ENCODE data around the gene CDC34. TPM values are rescaled to one million over a fixed set of nuclear protein-coding genes. Genes with fewer than 3 reads are reported as not detected.
A peak's percentile ranks its signal among the peaks of the same experiment; 100 is the strongest.

Gene CDC34, protein sequence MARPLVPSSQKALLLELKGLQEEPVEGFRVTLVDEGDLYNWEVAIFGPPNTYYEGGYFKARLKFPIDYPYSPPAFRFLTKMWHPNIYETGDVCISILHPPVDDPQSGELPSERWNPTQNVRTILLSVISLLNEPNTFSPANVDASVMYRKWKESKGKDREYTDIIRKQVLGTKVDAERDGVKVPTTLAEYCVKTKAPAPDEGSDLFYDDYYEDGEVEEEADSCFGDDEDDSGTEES
- total RNA-seq: 30.7 TPM

DNA sequence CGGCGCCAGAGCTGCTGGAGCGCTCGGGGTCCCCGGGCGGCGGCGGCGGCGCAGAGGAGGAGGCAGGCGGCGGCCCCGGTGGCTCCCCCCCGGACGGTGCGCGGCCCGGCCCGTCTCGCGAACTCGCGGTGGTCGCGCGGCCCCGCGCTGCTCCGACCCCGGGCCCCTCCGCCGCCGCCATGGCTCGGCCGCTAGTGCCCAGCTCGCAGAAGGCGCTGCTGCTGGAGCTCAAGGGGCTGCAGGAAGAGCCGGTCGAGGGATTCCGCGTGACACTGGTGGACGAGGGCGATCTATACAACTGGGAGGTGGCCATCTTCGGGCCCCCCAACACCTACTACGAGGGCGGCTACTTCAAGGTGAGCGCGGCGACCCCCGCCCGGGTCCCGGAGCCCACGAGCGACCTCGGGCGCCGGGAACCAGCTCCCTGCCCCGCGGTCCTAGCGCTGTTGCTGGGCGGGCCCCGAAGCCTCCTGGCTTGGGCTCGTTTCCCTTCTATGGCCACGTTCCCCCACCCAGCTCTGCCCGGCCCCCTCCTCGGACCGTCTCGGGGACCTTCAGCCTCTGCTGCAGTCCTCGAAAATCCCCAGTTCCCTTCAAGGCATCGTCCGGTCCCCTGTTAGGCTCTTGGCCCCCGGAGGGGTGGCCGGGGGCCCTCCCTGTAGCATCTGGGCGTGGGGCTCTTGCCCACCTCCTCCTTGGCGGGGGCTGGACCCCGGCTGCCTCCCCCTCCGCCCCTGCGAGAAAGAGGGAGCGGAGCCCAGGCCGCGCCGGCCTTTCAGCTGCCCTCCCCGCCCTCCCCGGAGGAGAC is at the start of gene CDC34:
Gene CDC34 (plus strand): TSS at position 8 of the 808 bp plus-strand sequence. CDS start 172 bp downstream, at position 180.
- ATAC-seq: no peak

DNA sequence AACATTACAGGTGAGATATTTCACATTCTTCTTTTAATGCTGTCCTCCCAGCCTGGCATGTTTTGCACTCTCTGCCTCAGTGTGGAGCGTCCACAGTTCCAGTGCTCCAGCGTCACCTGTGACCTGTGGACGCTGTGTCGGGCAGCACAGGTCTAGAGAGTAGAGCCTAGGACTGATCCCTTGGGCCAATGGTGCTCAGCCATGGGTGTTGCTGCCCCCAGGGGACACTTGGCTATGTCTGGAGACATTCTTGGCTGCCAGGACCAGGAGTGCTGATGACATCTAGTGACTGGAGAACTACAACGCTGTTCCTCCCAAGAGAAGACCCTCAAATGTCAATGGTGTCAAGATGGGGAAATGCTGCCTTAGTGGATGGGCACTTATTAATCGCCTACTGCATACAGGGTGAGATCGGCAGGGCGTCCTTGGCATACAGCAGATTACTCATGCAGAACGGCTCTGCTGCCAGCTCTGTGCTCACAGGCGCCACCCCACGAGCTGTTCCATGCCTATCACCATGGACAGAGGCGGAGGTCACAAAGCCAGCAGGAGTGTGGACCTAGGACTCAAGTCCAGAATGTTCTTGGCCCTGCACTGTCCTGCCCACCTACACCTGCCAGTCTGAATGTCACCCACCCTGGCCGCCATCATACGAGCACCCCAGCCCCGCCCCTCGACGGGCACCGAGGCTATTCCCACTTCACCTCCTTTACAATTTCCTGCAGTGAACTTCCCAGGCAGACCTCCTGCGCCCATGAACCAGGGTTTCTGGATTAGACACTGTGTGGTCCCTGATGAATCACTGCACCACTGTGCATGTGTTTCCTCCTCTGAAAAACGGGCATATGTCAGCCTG is 49.1 kb upstream of the CDC34 start:
- ATAC-seq: peak; percentile 7

DNA sequence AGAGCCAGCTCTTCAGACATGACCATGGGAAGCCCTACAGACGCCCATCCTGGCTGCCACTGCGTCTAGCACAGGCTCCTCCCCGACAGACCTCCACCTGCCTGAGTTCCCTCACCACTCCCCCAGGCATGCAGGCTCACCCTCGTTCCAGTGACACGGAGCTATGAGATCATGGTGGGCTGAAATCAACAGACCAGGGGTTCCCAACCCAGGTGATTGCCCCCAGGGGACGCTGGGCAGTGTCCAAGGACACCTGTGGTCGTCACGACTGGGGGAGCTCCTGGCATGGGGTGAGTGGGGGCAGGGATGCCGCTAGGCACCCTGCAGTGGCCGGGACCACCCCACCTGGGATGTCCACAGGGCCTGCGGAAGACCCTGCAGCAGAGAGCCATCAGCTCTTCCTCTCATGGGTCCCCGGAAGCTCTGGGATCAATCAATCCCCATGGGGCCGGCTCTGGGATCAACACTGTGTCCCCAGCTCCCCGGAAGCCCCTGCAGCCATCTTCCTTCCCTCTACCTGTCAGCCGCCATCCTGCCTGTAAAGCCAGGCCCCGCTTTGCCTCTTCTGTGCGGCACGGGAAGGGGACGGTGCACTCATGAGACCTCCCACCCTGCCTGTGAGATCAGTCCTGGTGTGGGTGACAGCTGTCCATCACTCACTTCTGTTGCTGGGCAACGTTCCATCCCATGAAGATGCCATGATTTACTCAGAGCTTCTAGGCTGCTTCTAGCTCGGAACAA is 48.1 kb upstream of the CDC34 start:
- no peak for ATAC-seq

DNA sequence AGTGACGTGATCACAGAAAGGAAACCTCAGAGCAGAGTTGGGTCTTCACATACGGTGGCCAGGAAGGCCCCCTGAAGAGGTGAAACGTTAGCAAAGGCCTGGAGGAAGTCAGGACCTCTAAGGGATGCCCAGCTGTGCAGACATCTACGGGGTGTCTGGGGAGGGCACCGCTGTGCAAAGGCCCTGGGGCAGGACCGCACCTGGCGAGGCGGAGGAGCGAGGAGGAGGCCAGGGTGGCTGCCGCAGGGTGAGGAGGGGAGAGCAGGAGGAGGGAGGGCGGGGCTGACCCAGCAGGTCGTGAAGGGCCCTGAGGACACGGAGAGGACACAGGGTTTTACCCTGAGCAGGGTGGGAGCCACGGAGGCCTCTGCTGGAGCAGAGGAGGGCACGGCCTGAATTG is 47.1 kb upstream of the CDC34 start:
- ATAC-seq: no peak

DNA sequence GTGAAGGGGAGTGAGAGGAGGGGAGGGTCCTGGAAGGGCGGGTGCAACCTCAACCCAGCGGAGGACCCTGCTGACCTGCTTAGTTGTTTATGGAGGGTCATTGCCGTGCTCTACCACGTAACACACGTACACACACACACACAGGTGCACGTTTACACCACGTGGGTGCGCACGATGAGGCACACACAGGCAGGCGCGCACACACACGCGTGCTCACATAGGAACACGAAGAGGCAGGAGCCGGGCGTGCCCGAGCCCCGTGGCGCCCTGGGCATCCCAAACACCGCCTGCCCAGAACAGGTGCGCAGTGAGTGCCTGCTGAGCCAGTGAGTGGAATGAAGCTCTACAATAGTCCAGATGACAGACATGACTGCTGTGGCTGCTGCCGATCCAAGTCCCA is 46.5 kb upstream of the CDC34 start:
- ATAC-seq: peak; percentile 16

DNA sequence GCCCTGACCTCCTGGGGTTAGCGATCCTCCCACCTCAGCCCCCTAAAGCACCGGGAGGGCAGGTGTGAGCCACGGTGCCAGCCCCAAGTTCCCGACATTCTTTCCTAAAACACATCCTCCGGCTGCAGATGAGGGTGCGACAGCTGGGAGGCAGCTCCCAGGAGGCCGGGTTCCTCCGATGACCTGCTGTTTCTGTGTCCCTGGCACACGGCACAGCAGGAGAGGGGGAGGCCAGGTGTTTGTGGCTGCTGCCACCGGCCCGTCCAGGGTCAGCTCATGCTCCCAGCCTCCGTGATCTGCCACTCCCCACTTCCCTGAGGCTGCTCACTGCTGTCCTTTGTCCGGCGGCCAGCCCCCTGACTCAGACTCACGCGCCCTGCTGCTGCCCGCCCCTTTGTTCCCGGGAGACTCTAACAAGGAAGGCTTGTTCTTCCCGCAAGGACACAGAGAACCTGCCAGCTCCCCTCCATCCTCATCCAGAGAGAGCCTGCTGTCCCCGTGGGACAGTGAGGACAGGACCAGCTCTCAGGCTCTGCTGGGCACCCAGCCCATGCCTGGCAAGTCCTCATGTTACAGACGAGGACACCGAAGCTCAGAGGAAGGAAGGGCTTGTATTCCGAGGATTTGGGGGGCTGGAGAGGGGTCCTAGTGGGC is 45.9 kb upstream of the CDC34 start:
- no peak for ATAC-seq

DNA sequence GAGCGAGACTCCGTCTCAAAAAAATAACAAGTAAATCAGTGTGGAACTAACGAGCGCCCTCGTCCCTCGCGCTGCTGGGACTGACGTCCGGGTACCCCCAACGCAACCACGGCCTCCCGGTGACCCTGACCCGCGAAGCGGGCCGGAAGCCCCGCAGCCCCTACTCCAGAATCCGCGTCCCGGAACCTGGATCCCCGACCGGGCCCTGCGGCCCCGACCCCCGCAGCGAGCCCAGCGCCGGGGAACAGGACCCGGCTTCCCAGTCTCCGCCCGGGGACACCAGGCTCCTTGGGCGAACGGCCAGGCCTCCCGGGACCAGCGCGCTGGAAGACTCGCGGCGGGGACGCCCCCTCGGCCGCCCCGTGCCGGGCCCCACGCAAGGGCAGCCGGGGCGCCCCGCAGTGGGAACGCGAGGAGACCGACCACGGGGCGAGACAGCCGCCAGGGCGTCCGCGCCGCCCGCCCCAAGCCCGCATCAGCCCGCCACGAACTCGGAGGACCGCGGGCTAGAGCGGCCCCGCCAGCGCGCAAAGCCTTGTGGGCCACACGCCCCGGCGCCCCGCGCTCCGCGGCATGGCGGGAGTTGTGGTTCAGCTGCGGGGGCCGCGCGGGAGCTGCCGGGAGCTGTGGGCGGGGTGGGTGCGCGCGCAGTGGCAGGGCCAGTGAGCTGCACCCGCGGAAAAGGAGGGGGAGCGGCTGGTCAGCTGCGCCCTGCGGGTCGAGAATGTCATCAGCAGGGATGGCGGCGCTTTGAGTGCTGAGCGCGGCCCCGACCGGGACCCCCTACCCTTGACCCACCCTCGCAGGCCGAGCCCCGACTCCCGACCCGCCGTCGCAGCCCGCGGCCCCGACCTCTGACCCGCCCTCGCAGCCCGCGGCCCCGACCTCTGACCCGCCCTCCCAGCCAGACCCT is 42.8 kb upstream of the CDC34 start:
- peak; percentile 94 for ATAC-seq

DNA sequence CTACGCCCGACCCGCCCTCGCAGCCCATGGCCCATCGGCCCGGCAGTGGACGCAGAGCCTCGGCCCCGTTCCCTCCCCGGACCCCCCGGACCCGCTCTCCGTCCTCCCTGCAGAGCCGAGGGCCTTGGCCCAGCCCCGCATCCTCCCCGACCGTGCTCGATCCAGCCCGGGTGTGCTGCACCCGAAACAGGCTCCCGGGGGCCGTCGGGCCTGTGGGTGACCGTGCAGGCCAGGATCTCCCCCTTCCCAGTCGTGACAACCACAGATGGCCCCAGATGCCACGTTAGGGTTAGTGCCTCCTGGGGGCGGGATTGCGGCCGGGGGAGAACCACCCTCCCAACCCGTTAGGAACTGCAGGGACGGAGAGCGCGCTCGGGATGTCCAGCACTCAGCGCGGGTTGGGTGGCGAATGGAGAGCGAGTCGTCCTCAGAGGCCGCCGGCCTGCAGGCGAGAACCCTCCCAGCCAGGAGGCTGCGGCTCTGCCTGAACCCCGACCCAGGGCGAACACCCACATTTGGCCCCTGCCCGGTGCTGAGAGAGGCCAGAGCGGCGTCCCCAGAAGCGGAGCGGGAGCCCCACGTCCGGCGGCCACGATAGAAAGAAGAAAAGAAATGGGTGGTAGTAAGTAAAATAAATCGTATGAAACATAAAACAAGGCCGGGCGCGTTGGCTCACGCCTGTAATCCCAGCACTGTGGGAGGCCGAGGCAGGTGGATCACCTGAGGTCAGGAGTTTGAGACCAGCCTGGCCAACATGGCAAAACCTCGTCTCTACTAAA is 42.0 kb upstream of the CDC34 start:
- peak; percentile 43 for ATAC-seq

DNA sequence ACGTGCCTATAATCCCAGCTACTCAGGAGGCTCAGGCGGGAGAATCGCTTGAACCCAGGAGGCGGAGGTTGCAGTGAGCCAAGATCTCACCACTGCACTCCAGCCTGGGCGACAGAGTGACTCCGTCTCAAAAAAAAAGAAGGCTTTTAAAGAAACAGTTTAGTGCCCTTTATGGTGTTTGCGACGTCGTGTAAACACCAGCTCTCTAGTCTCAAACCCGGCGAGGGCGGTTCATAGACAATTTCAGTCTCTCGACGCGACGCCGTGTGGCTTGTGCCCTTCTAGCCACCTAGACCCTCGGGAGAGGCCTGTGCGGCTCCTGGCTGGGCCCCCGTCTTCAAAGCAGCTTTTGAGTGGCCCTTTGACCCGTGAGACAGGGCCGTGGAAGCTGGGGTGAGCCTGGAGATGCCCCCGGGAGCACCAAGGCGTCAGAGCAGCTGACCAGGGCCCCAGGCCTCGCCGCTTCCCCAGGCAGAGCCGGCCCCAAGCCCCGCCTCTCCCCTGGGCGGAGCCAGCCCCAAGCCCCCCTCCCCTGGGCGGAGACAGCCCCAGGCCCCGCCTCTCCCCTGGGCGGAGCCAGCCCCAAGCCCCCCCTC is 40.3 kb upstream of the CDC34 start:
- ATAC-seq: no peak

DNA sequence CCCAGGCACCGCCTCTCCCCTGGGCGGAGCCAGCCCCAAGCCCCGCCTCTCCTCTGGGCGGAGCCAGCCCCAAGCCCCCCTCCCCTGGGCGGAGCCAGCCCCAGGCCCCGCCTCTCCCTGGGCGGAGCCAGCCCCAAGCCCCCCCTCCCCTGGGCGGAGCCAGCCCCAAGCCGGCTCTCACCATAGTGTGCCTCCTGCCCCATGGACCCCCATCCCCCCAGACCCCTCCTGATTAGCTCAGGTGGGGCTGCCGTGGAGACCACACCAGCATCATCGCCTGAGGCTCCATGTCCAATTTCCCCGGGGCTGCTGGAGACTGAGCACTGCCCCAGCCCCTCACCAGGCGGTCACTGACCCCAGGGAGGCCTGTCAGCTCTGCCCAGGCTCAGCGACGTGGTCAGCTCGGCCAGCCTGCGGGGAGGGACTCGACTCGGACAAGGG is 39.4 kb upstream of the CDC34 start:
- no peak for ATAC-seq

DNA sequence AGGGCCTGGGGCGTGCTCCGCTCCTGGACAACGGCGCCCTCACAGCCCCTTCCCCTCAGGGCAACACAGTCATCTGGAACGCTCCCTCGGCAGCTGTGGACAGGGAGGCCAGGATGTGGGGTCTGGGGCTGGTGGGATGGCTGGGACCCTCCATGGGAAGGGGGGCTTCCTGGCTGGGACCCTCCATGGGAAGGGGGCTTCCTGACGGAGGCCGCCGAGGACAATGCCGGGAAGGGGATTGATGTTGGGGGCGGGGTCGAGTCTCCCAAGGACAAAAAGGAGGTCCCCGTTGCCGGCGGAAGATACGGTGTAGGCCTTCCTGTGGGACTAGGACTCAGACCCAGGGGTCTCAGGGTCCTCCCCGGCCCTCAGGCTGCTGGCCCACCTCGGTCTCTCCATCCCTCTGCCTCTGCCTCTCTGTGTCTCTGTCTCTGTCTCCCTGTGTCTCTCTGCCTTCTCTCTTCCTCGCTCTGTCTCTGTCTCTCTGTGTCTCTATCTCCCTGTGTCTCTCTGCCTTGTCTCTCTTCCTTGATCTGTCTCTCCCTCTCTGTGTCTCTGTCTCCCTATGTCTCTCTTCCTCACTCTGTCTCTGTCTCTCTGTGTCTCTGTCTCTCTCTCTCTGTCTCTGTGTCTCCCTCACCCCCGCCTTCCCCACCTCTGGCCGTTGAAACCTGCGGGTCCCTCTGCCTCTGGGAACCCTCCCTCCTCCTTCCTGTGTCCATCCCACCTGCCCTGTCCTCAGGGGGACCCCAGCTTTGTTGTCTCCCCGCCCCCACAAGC is 38.0 kb upstream of the CDC34 start:
- no peak for ATAC-seq

DNA sequence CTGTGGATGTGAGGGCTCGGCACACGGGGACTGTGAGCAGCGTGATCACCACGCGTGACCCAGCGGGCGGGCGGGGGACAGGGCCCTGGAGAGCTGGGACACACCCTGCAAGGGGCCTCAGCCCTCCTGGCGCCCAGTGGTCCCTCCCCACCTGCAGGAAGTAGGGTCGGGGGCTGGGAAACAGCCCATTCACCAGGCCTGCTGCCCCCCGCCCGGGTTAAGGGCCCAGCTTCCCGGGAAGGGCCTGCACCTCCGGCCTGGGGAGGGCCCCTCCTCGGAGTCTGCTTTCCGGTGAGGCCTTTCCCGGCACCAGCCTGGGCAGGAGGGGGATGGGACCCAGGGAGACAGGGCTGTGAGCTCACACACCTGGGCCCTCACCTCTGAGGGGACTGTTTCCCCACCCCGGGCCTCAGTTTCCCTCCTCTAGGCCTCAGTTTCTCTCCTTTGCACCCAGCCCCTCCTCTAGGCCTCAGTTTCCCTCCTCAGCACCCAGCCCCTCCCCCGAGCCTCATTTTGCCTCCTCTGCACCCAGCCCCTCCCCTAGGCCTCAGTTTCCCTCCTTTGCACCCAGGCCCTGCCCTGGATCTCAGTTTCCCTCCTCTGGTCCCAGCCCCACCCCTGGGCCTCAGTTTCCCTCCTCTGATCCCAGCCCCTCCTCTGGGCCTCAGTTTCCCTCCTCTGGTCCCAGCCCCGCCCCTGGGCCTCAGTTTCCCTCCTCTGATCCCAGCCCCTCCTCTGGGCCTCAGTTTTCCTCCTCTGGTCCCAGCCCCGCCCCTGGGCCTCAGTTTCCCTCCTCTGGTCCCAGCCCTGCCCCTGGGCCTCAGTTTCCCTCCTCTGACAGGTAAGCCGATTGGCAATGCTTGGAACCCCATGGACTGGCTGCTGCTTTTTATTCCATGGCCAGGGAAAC is 37.1 kb upstream of the CDC34 start:
- no peak for ATAC-seq

DNA sequence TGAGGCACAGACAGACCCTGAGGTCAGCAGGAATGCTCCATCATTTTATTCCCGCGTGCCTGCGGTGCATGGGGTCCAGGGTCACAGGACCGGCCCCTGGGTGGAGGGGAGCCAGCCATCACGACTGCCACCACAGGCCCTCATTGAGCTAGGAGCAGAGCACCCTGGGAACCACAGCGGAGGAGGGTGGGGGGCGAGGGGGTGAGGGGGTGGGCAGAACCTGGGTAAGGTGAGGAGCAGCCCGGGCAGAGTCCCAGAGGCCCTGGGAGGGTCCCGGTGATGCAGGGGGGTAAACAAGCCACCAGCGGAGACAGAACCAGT is 36.5 kb upstream of the CDC34 start:
- no peak for ATAC-seq

DNA sequence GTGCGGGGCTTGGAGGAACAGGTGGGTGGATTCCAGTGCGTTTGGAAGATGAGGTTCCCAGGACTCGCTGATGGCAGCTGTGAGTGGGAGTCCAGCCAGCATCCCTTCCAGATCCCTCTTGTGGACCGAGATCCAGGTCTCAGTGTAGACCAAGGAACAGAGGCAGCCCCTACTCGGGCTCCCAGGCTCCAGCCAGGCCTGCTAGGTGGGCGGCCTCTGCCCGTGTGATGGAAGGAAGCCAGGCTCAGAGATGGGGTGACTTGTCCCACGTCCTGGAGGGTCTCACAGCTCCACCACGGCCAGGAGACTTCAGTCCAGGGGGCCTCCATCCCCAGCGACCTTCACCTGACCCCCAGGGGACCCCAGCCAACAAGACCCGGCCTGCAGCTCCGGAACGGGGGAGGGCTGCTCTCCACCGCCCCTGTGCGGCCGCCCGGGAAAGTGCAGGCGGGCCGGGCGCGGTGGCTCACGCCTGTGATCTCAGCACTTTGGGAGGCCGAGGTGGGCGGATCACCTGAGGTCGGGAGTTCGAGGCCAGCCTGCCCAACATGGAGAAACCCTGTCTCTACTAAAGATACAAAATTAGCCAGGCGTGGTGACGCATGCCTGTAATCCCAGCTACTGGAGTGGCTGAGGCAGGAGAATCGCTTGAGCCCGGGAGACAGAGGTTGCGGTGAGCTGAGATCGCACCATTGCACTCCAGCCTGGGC is 36.0 kb upstream of the CDC34 start:
- no peak for ATAC-seq

DNA sequence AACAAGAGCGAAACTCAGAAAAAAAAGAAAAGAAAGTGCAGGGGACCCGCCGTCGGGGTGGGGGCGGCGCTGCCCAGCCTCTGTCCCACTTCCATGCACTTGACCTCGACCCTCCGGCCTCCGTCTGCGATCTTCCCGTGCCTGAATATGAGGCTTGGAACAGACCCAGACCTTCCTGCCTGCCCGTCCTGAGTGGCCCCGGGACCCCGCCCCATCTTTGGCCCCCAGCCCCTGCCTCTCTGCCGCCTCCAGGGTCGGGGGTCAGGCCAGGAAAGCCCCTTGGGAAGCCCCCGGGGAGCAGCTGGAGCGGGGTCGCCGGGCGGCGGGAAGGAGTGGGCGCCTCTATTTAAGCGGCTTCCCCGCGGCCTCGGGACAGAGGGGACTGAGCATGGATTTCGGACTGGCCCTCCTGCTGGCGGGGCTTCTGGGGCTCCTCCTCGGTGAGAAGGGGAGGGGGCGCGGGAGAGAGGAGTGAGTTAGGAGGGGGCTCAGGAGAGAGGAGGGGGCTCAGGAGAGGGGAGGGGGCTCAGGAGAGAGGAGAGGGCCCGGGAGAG is 35.4 kb upstream of the CDC34 start, which contains the start of gene MADCAM1:
Gene MADCAM1 (plus strand): TSS at position 375 of the 554 bp plus-strand sequence. CDS start 14 bp downstream, at position 389.
- no peak for ATAC-seq

DNA sequence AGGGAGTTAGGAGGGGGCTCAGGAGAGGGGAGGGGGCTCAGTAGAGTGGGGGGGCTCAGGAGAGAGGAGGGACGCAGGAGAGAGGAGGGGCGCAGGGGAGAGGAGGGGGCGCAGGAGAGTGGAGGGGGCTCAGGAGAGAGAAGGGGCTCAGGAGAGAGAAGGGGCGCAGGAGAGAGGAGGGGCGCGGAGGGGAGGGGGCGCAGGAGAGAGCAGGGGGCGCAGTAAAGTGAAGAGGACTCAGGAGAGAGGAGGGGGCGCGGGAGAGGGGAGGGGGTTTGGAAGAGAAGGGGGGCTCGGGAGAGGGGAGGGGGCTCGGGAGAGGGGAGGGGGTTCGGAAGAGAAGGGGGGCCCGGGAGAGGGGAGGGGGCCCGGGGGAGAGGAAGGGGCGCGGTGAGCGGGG is 34.6 kb upstream of the CDC34 start:
- ATAC-seq: no peak

DNA sequence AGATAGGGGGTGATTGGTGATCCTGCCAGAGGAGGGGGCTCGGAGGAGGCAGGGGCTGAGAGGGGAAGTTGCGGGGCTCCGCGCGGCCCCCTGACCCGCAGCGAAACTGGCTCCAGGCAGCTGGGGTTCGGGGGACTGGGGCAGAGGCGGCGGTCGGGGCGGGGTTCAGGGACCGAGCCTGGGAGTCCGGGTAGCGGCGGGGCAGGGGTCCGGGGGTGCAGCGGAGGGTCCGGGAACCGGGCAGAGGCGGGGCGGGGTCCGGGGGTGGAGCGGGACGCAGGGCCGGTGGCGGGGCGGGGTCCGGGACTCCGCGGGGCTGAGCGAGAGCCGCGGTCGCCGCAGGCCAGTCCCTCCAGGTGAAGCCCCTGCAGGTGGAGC is 34.1 kb upstream of the CDC34 start:
- ATAC-seq: no peak

Data from esophagus mucosa (tissue), 1 donor.